H9 (cell line): ENCODE results near the gene KRTAP5-9. TPM values are rescaled to one million over a fixed set of nuclear protein-coding genes. Genes with fewer than 3 reads are reported as not detected.
A peak's percentile ranks its signal among the peaks of the same experiment; 100 is the strongest.
"Not testable (repeated sequence)": the region's sequence is repeated elsewhere in the genome, so short reads cannot be mapped to it uniquely, and the experiment has no call there.

Experiments
- DNase-seq: peaks from one replicate; pipeline ENCODE4 v3.0.0-alpha.2; 2017
- H2AFZ ChIP-seq: one replicate; pipeline ENCODE4 v1.6.1; 2013; ENCODE audit warnings: mild to moderate bottlenecking, low read length, control low read depth, moderate library complexity
- H2AK5ac ChIP-seq: 2 replicates; pipeline ENCODE4 v1.6.1; 2013; ENCODE audit warnings: low read length, control low read depth, mixed read lengths; ENCODE audit not compliant: insufficient read length
- H2BK120ac ChIP-seq: one replicate; pipeline ENCODE4 v1.6.1; 2013; ENCODE audit warnings: low read depth, mild to moderate bottlenecking, low read length, control low read depth, inconsistent platforms; ENCODE audit not compliant: poor library complexity, severe bottlenecking
- H2BK12ac ChIP-seq: 2 replicates; pipeline ENCODE4 v1.6.1; 2013; ENCODE audit warnings: low read length, control low read depth, mixed read lengths, low read depth; ENCODE audit not compliant: insufficient read length
- H2BK15ac ChIP-seq: 2 replicates; pipeline ENCODE4 v1.6.1; 2013; ENCODE audit warnings: low read depth, low read length, control low read depth
- H2BK20ac ChIP-seq: one replicate; pipeline ENCODE4 v1.6.1; 2013; ENCODE audit warnings: low read depth, mild to moderate bottlenecking, low read length, control low read depth, inconsistent platforms; ENCODE audit not compliant: poor library complexity, severe bottlenecking
- H2BK5ac ChIP-seq: 2 replicates; pipeline ENCODE4 v1.6.1; 2013; ENCODE audit warnings: low read length, control low read depth, mixed read lengths; ENCODE audit not compliant: insufficient read length
- H3K14ac ChIP-seq: 2 replicates; pipeline ENCODE4 v1.6.1; 2013; ENCODE audit warnings: low read length, control low read depth; ENCODE audit not compliant: insufficient read depth
- H3K18ac ChIP-seq: 2 replicates; pipeline ENCODE4 v1.6.1; 2013; ENCODE audit warnings: low read depth, mild to moderate bottlenecking, mixed read lengths, low read length, control low read depth; ENCODE audit not compliant: insufficient read length
- H3K23ac ChIP-seq: 2 replicates; pipeline ENCODE4 v1.6.1; 2013; ENCODE audit warnings: low read length, control low read depth, mixed read lengths, low read depth; ENCODE audit not compliant: insufficient read length
- H3K23me2 ChIP-seq: 2 replicates; pipeline ENCODE4 v1.6.1; 2013; ENCODE audit warnings: low read depth, mild to moderate bottlenecking, mixed read lengths, low read length, control low read depth; ENCODE audit not compliant: insufficient read length, poor library complexity, severe bottlenecking
- H3K27ac ChIP-seq: 2 replicates; pipeline ENCODE4 v1.5.1; 2013; ENCODE audit warnings: low read length, control low read depth, mixed read lengths, low read depth; ENCODE audit not compliant: insufficient read length
- H3K27me3 ChIP-seq: 2 replicates; pipeline ENCODE4 v1.6.1; 2013; ENCODE audit warnings: low read length, control low read depth, inconsistent platforms; ENCODE audit not compliant: insufficient read depth
- H3K4ac ChIP-seq: 2 replicates; pipeline ENCODE4 v1.6.1; 2013; ENCODE audit warnings: low read depth, mild to moderate bottlenecking, control low read depth, inconsistent platforms, low read length, moderate library complexity
- H3K4me1 ChIP-seq: 2 replicates; pipeline ENCODE4 v1.6.1; 2013; ENCODE audit warnings: low read length, control low read depth, inconsistent platforms; ENCODE audit not compliant: insufficient read depth
- H3K4me2 ChIP-seq: 2 replicates; pipeline ENCODE4 v1.6.1; 2013; ENCODE audit warnings: low read length, control low read depth, mixed read lengths; ENCODE audit not compliant: insufficient read length, insufficient read depth
- H3K56ac ChIP-seq: 2 replicates; pipeline ENCODE4 v1.6.1; 2013; ENCODE audit warnings: low read depth, mild to moderate bottlenecking, mixed read lengths, low read length, control low read depth; ENCODE audit not compliant: insufficient read length
- H3K79me1 ChIP-seq: 2 replicates; pipeline ENCODE4 v1.6.1; 2013; ENCODE audit warnings: low read depth, mild to moderate bottlenecking, moderate library complexity, low read length, control low read depth, inconsistent platforms; ENCODE audit not compliant: insufficient read depth, poor library complexity, severe bottlenecking
- H3K79me2 ChIP-seq: 2 replicates; pipeline ENCODE4 v1.6.1; 2013; ENCODE audit warnings: low read length, control low read depth, inconsistent platforms; ENCODE audit not compliant: insufficient read depth
- H3K9ac ChIP-seq: 2 replicates; pipeline ENCODE4 v1.6.1; 2013; ENCODE audit warnings: low read length, control low read depth, mixed read lengths; ENCODE audit not compliant: insufficient read length; ENCODE audit errors: extremely low read depth
- H3K9me3 ChIP-seq: one replicate; pipeline ENCODE4 v1.6.1; 2013; ENCODE audit warnings: low read depth, low read length, inconsistent platforms; ENCODE audit not compliant: control insufficient read depth
- H3T11ph ChIP-seq: one replicate; pipeline ENCODE4 v1.6.1; 2013; ENCODE audit warnings: mild to moderate bottlenecking, low read length, control low read depth, inconsistent platforms
- H4K20me1 ChIP-seq: one replicate; pipeline ENCODE4 v1.6.1; 2013; ENCODE audit not compliant: control insufficient read depth, insufficient read length, insufficient read depth
- H4K5ac ChIP-seq: 2 replicates; pipeline ENCODE4 v1.6.1; 2013; ENCODE audit warnings: low read depth, mild to moderate bottlenecking, mixed read lengths, low read length, control low read depth; ENCODE audit not compliant: insufficient read length
- H4K8ac ChIP-seq: replicated peaks from 2 replicates; pipeline ENCODE4 v1.6.1; 2013; ENCODE audit warnings: low read length, control low read depth, mixed read lengths, low read depth; ENCODE audit not compliant: insufficient read length
- H4K91ac ChIP-seq: 2 replicates; pipeline ENCODE4 v1.6.1; 2013; ENCODE audit warnings: low read depth, mild to moderate bottlenecking, moderate library complexity, mixed read lengths, low read length, control low read depth; ENCODE audit not compliant: insufficient read length
- H3K27ac Mint-ChIP-seq, 3 experiments: 2 replicates in 2 of 3; 3 replicates in 1 of 3; pipeline ENCODE4 v1.8.0; 2020 to 2021; ENCODE audit warnings: mixed read lengths in 3 of 3, mild to moderate bottlenecking in 1 of 3, moderate library complexity in 1 of 3
- H3K27me3 Mint-ChIP-seq: 2 replicates; pipeline ENCODE4 v1.8.0; 2021; ENCODE audit warnings: low read depth, mild to moderate bottlenecking, moderate library complexity, mixed read lengths
- H3K36me3 Mint-ChIP-seq, 3 experiments: 2 replicates in 2 of 3; 3 replicates in 1 of 3; pipeline ENCODE4 v1.8.0; 2020 to 2021; ENCODE audit warnings: low read depth in 3 of 3, mixed read lengths in 3 of 3; ENCODE audit not compliant: insufficient read depth in 1 of 3
- H3K4me1 Mint-ChIP-seq, 2 experiments: 2 replicates each; pipeline ENCODE4 v1.8.0; 2020; ENCODE audit warnings: mixed read lengths in 2 of 2
- H3K4me3 Mint-ChIP-seq, 2 experiments: 2 replicates in 1 of 2; 3 replicates in 1 of 2; pipeline ENCODE4 v1.8.0; 2020 to 2021; ENCODE audit warnings: mild to moderate bottlenecking in 2 of 2, mixed read lengths in 2 of 2, moderate library complexity in 1 of 2
- H3K9me3 Mint-ChIP-seq, 2 experiments: 2 replicates in 1 of 2; 3 replicates in 1 of 2; pipeline ENCODE4 v1.8.0; 2020; ENCODE audit warnings: mild to moderate bottlenecking in 2 of 2, mixed read lengths in 2 of 2, moderate library complexity in 1 of 2
- WGBS: extraction: QIAGEN DNeasy Blood & Tissue Kit; methylation state at CpG from one replicate; pipeline ENCODE4 v1.1.7; 2013; ENCODE audit warnings: missing lambda C conversion rate, low lambda C conversion rate, mixed read lengths; ENCODE audit not compliant: insufficient read length; ENCODE audit errors: extremely low coverage; 5-methylcytosine and 5-hydroxymethylcytosine counted together
- total RNA-seq: library from RNA; stranded (reverse); gene quantifications from 2 replicates; pipeline ENCODE4 v1.2.1, GENCODE V29; 2021
- TF ChIP-seq, protein P1 (sequence below): fragments of 200-600 bp; sonication (generic); conservative IDR thresholded peaks from 3 replicates; pipeline ENCODE4 v1.8.0; 2021; ENCODE audit warnings: antibody characterized with exemption, mild to moderate bottlenecking

KRTAP5-9 gene
- total RNA-seq, 1 experiment from 2014 or later, result not detected

DNA sequence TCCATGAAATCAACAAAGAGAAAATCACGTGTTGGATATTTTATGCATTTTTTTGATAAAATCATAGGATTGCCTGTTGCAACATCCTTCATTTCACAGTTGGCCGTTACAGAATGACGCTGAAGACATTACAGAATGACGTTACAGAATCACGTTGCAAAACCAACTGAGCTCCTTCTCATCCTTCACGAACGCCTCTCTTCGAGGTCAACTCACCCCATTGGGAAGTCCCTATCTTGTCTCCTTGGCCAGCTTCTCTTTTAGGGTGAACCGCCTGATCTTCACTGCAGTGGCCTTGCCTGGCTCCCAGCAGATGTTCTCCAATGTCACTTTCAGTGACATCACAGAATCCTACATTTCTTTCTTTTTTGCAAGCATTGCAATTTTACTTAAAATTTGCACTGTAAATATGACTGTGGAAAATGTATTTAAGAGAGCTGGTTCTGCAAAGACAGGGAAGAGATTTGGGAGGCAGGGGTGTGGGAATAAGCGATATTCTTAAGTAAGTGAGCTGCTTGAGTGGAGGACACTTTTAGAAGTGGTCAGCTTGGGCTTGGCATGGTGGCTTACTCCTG is 16.1 kb upstream of the KRTAP5-9 start:
- no peak overlapping the region for H3K27ac Mint-ChIP-seq
- H3K4me3 Mint-ChIP-seq, result no peak overlapping the region
- H3K56ac ChIP-seq, result no peak overlapping the region
- no peak overlapping the region for H3K14ac ChIP-seq
- H4K5ac ChIP-seq, result no peak overlapping the region
- no peak overlapping the region for H3K18ac ChIP-seq
- no peaks in the 10 kb centered on the region for H3K79me2 ChIP-seq
- WGBS, result no CpG with 5 or more reads among the region's 10 CpGs
- H3K23ac ChIP-seq, result no peak overlapping the region
- H3K79me1 ChIP-seq, result no peaks in the 10 kb centered on the region
- H3K4me1 Mint-ChIP-seq, result no peaks in the 10 kb centered on the region
- no peak overlapping the region for H2BK120ac ChIP-seq
- H3K9me3 ChIP-seq, result no peaks in the 10 kb centered on the region
- no peak overlapping the region for H2BK5ac ChIP-seq
- H4K8ac ChIP-seq, result no peak overlapping the region
- no peak overlapping the region for H2BK12ac ChIP-seq
- TF ChIP-seq, protein P1, sequence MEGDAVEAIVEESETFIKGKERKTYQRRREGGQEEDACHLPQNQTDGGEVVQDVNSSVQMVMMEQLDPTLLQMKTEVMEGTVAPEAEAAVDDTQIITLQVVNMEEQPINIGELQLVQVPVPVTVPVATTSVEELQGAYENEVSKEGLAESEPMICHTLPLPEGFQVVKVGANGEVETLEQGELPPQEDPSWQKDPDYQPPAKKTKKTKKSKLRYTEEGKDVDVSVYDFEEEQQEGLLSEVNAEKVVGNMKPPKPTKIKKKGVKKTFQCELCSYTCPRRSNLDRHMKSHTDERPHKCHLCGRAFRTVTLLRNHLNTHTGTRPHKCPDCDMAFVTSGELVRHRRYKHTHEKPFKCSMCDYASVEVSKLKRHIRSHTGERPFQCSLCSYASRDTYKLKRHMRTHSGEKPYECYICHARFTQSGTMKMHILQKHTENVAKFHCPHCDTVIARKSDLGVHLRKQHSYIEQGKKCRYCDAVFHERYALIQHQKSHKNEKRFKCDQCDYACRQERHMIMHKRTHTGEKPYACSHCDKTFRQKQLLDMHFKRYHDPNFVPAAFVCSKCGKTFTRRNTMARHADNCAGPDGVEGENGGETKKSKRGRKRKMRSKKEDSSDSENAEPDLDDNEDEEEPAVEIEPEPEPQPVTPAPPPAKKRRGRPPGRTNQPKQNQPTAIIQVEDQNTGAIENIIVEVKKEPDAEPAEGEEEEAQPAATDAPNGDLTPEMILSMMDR, result no peak
- no peak overlapping the region for H2BK20ac ChIP-seq
- no peak overlapping the region for H3K4ac ChIP-seq
- no peaks in the 10 kb centered on the region for H3K36me3 Mint-ChIP-seq
- H3T11ph ChIP-seq, result no peak overlapping the region
- H3K9me3 Mint-ChIP-seq, result no peaks in the 10 kb centered on the region; a peak in 1 of 5 replicates
- H2BK15ac ChIP-seq, result no peak overlapping the region
- H3K4me2 ChIP-seq, result no peak overlapping the region
- H3K27me3 Mint-ChIP-seq, result peaks cover 4% of the 10 kb centered on the region
- H3K27ac ChIP-seq, result no peak overlapping the region
- H4K91ac ChIP-seq, result no peak overlapping the region
- no peak overlapping the region for H2AK5ac ChIP-seq
- no peak for DNase-seq
- H4K20me1 ChIP-seq, result no peaks in the 10 kb centered on the region
- H3K9ac ChIP-seq, result no peak overlapping the region
- no peaks in the 10 kb centered on the region for H3K27me3 ChIP-seq
- H2AFZ ChIP-seq, result no peak overlapping the region
- H3K4me1 ChIP-seq, result no peaks in the 10 kb centered on the region
- H3K23me2 ChIP-seq, result no peaks in the 10 kb centered on the region

DNA sequence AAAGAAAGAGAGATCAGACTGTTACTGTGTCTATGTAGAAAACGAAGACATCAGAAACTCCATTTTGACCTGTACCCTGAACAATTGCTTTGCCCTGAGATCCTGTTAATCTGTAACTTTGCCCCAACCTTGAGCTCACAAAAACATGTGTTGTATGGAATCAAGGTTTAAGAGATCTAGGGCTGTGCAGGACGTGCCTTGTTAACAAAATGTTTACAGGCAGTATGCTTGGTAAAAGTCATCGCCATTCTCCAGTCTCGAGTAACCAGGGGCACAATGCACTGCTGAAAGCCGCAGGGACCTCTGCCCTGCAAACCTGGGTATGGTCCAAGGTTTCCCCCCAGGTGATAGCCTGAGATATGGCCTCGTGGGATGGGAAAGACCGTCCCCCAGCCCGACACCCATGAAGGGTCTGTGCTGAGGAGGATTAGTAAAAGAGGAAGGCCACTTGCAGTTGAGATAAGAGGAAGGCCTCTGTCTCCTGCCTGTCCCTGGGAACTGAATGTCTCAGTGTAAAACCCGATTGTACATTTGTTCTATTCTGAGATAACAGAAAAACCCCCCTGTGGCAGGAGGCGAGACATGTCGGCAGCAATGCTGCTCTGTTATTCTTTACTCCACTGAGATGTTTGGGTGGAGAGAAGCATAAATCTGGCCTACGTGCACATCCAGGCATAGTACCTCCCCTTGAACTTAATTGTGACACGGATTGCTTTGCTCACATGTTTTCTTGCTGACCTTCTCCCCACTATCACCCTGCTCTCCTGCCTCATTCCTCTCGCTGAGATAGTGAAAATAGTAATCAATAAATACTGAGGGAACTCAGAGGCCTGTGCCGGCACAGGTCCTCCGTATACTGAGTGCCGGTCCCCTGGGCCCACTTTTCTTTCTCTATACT is 13.3 kb upstream of the KRTAP5-9 start:
- not testable (repeated sequence) for H3K23ac ChIP-seq, H3K9ac ChIP-seq, H3K23me2 ChIP-seq, H3K56ac ChIP-seq, H3T11ph ChIP-seq, DNase-seq, H3K4me1 ChIP-seq, H4K91ac ChIP-seq, H4K8ac ChIP-seq, H3K27me3 ChIP-seq, H3K4me1 Mint-ChIP-seq, H2BK15ac ChIP-seq, H3K27ac ChIP-seq, H3K4ac ChIP-seq, H2BK5ac ChIP-seq, H2AK5ac ChIP-seq, H3K4me2 ChIP-seq, H3K9me3 Mint-ChIP-seq, H3K9me3 ChIP-seq, H2BK12ac ChIP-seq, H2BK120ac ChIP-seq, H3K27me3 Mint-ChIP-seq, H3K18ac ChIP-seq, H3K79me1 ChIP-seq, H4K5ac ChIP-seq, H3K14ac ChIP-seq, H3K4me3 Mint-ChIP-seq, H4K20me1 ChIP-seq, H2AFZ ChIP-seq, H3K36me3 Mint-ChIP-seq, H2BK20ac ChIP-seq, H3K79me2 ChIP-seq
- H3K27ac Mint-ChIP-seq, result peak overlapping the region in 2 of 3 experiments; percentile 32 to 74; a peak in 2 of 7 replicates
- WGBS, result no CpG with 5 or more reads among the region's 17 CpGs
